ENCODE data around the gene KIF3B.

- no peak for TF ChIP-seq POLR2A (IDR thresholded peaks at IDR 0.05)
- TF ChIP-seq CTCF (IDR thresholded peaks at IDR 0.05), result no peak
- TF ChIP-seq POLR2AphosphoS5 (IDR thresholded peaks at IDR 0.05), result no peak
Measured at GRCh38 chr20:32304131-32304746, 26.8 kb downstream of the KIF3B start.
